ENCODE results near the gene POU5F1.
A peak's percentile ranks its signal among the peaks of the same experiment; 100 is the strongest.

POU5F1 gene

DNA sequence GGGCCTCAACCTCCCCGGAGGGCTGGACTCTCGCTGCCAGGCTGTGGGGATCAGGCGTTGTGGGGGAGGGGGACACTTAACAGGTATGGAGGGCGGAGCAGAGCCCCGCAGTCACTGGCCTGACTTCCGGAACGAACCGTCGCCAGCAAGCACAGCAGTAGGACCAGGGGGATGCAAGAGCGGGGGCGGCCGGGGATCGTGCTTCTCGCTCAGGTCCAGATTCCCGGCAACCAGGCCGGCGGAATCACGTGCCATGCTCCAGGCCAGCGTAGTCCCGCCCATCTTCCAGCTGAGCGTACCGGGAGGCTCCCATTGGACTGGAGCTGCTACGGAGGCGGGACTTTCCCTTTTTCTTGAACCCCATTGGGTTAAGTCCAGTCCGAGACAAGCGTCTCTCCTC lies 10.0 kb upstream of the POU5F1 start:
- Histone ChIP-seq H3K4me3 (peak overlapping the region; percentile 38 to 54), H3K4me1 (peaks cover 0 to 17% (median 0%) of the 10 kb centered on the region in 4 donors), H3K27me3 (no peaks in the 10 kb centered on the region), H3K27ac (peak overlapping the region in 1 of 2 donors; percentile 72), H3K36me3 (peaks cover 0 to 9% (median 0%) of the 10 kb centered on the region in 3 donors), H3K9me3 (no peaks in the 10 kb centered on the region)
- intact Hi-C loops (cut with DNase I; ENCODE audit: low total_unique reads), result no loop called here
- TF ChIP-seq, protein P1, sequence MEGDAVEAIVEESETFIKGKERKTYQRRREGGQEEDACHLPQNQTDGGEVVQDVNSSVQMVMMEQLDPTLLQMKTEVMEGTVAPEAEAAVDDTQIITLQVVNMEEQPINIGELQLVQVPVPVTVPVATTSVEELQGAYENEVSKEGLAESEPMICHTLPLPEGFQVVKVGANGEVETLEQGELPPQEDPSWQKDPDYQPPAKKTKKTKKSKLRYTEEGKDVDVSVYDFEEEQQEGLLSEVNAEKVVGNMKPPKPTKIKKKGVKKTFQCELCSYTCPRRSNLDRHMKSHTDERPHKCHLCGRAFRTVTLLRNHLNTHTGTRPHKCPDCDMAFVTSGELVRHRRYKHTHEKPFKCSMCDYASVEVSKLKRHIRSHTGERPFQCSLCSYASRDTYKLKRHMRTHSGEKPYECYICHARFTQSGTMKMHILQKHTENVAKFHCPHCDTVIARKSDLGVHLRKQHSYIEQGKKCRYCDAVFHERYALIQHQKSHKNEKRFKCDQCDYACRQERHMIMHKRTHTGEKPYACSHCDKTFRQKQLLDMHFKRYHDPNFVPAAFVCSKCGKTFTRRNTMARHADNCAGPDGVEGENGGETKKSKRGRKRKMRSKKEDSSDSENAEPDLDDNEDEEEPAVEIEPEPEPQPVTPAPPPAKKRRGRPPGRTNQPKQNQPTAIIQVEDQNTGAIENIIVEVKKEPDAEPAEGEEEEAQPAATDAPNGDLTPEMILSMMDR (IDR thresholded peaks at IDR 0.05), result no peak
- DNase-seq, result peak; percentile 32 to 92

DNA sequence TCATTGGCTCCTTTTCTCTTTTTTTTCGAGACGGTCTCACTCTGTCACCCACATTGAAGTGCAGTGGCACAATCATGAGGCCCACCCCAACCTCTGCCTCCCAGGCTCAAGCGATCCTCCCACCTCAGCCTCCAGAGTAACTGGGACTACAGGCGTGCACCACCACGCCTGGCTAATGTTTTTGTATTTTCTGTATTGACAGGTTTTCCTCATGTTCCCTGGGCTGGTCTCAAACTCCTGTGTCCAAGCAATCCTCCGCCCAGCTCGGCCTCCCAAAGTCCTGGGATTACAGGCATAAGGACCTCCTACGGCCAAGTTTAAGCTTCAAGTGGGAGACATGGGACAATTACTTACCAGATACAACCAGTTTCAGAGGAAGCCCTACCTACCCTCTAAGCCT lies 9.4 kb upstream of the POU5F1 start:
- Histone ChIP-seq H3K36me3 (peaks cover 0 to 9% (median 0%) of the 10 kb centered on the region in 3 donors), H3K4me1 (peaks cover 0 to 11% (median 0%) of the 10 kb centered on the region in 4 donors), H3K4me3 (peak overlapping the region in 1 of 2 donors; percentile 54), H3K27me3 (no peaks in the 10 kb centered on the region), H3K9me3 (no peaks in the 10 kb centered on the region), H3K27ac (peak overlapping the region in 1 of 2 donors; percentile 72)
- no peak for DNase-seq
- TF ChIP-seq, protein P1 (IDR thresholded peaks at IDR 0.05), result no peak
- intact Hi-C loops (cut with DNase I; ENCODE audit: low total_unique reads), result no loop called here

DNA sequence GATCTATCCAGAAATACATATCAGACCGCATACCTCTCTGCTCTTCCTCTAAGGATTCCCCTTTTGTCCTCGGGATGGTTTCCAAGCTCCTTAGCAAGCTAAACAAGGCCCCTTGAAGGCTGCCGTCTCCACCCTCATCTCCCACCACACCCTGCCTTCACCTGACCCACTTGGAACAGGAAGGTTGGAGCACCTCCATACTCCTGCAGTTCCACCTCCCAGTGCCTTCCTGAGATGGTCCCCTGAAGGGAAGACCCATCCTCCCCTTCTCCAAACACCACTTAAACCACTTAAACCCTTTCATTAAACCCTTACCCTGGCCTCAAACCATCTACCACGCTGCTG lies 8.5 kb upstream of the POU5F1 start:
- intact Hi-C loops (cut with DNase I; ENCODE audit: low total_unique reads), result no loop called here
- Histone ChIP-seq H3K27me3 (no peaks in the 10 kb centered on the region), H3K27ac (no peak overlapping the region), H3K36me3 (peaks cover 0 to 9% (median 0%) of the 10 kb centered on the region in 3 donors), H3K4me1 (peaks cover 0 to 11% (median 0%) of the 10 kb centered on the region in 4 donors), H3K4me3 (no peak overlapping the region), H3K9me3 (no peaks in the 10 kb centered on the region)
- DNase-seq, result no peak
- TF ChIP-seq, protein P1 (IDR thresholded peaks at IDR 0.05), result no peak

DNA sequence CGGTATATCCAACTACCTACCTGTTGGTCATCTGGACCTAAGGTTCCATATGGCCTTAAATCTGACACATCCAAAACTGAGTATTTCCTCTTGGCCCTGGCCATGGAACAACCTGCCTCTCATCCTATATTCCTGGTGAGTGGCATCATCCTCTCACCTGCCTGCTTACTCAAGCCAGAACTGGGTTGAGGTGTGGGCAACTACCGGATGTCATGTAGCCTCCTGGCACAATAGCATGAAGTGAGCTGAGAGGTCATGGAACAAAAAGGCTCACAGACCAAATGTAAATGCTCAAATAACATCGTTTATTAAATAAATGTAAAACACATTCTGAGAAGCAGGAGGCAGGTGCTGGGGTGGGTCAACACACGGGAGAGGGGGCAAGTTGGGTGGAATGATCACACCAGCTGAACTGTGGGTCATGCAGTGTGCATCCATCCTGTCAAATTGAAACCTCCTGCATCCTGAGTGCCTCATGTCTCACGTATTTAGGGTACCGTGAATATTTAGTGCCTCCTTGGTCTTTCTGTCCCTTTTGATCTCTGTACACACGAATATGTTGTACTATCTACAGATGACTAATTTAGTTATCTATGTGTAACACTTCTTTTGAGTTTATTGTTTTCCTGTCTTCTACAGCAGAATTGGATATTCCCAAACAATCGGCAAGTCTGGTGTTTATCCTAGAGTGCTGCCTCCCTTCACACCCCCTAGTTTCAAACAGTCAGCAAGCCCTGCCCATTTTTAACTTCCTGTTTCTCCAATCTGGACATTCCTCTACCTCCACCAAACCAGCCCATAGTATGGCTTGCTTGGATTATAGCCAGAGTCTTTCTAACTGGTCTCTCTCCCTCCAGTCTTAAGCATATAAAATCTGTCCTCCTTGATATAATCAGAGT lies 7.9 kb upstream of the POU5F1 start:
- H3K27ac ChIP-seq, result no peak overlapping the region

DNA sequence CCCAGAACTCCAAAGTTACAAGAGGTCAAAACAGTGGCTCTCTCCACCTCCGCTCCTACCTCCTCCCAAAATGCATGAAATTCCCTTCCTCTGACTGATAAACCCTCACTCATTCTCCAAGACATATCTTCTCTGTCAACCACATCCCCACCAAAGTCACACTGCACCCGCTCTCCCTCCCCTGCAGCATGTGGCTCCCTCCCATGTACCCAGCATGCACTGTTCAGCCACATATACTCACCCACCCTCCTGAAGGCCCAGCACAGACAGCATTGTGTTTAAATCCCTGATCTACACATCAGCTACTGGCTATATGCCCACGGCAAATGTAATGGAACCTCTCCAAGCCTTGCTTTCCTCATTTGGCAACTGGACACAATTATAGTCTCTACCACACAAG lies 5.5 kb upstream of the POU5F1 start:
- H3K4me3 ChIP-seq, result no peak overlapping the region
- TF ChIP-seq, protein P1 (IDR thresholded peaks at IDR 0.05), result no peak
- DNase-seq, result no peak
- peaks cover 0 to 9% (median 0%) of the 10 kb centered on the region in 3 donors for H3K36me3 ChIP-seq
- H3K4me1 ChIP-seq, result peaks cover 0 to 9% (median 0%) of the 10 kb centered on the region in 4 donors
- intact Hi-C loops (cut with DNase I; ENCODE audit: low total_unique reads), result no loop called here
- H3K27me3 ChIP-seq, result no peaks in the 10 kb centered on the region
- no peaks in the 10 kb centered on the region for H3K9me3 ChIP-seq
- H3K27ac ChIP-seq, result no peak overlapping the region

More for the DNA sequence above, 7.9 kb upstream of the POU5F1 start:
- TF ChIP-seq, protein P1 (IDR thresholded peaks at IDR 0.05), result no peak
- H3K36me3 ChIP-seq, result peaks cover 0 to 9% (median 0%) of the 10 kb centered on the region in 3 donors
- no peaks in the 10 kb centered on the region for H3K9me3 ChIP-seq
- intact Hi-C loops (cut with DNase I; ENCODE audit: low total_unique reads), result no loop called here
- no peak overlapping the region for H3K4me3 ChIP-seq
- H3K27me3 ChIP-seq, result no peaks in the 10 kb centered on the region
- peaks cover 0 to 11% (median 0%) of the 10 kb centered on the region in 4 donors for H3K4me1 ChIP-seq
- DNase-seq, result no peak

Measured in tibial artery (tissue), 4 donors.